ENCODE data around the gene PAIP2. TPM values are rescaled to one million over a fixed set of nuclear protein-coding genes. Genes with fewer than 3 reads are reported as not detected.
A peak's percentile ranks its signal among the peaks of the same experiment; 100 is the strongest.
"Not testable (repeated sequence)": the region's sequence is repeated elsewhere in the genome, so short reads cannot be mapped to it uniquely, and the experiment has no call there.

Gene PAIP2
- total RNA-seq, 2 donors from 2014 or later, result 28.0 to 47.5 TPM

GRCh38 chr5:139310715-139311186 lies 30.9 kb upstream of the PAIP2 start:
- intact Hi-C loops (cut with DNase I, micrococcal nuclease), result not testable (repeated sequence)
- peak; percentile 64 for ATAC-seq

GRCh38 chr5:139312075-139312474 lies 29.6 kb upstream of the PAIP2 start:
- DNase-seq, result no peak
- intact Hi-C loops (cut with DNase I, micrococcal nuclease), result no loop called here
- ATAC-seq, result no peak

More at GRCh38 chr5:139310715-139311186, 30.9 kb upstream of the PAIP2 start:
- not testable (repeated sequence) for DNase-seq

GRCh38 chr5:139314276-139314675 lies 27.4 kb upstream of the PAIP2 start:
- DNase-seq (no peak), ATAC-seq (no peak)

GRCh38 chr5:139315056-139315615 lies 26.5 kb upstream of the PAIP2 start:
- intact Hi-C loops (cut with DNase I, micrococcal nuclease), result no loop called here
- no peak for DNase-seq
- no peak for ATAC-seq

More at GRCh38 chr5:139314276-139314675, 27.4 kb upstream of the PAIP2 start:
- intact Hi-C loops (cut with DNase I, micrococcal nuclease), result no loop called here

- no peak for ATAC-seq
- intact Hi-C loops (cut with DNase I, micrococcal nuclease), result no loop called here
- no peak for DNase-seq
These were observed 5.8 kb upstream of the PAIP2 start for GRCh38 chr5:139335811-139336210.

GRCh38 chr5:139340051-139340450 lies 1.6 kb upstream of the PAIP2 start:
- no peak for ATAC-seq
- DNase-seq, result no peak
- intact Hi-C loops (cut with DNase I, micrococcal nuclease), result no loop called here

GRCh38 chr5:139341187-139341688 lies 416 bp upstream of the PAIP2 start:
- DNase-seq, result no peak
- intact Hi-C loops (cut with DNase I, micrococcal nuclease), result no loop called here
- ATAC-seq, result peak; percentile 2

GRCh38 chr5:139342423-139342723 lies 719 bp downstream of the PAIP2 start:
- DNase-seq (no peak), ATAC-seq (no peak)
- intact Hi-C loops (cut with DNase I, micrococcal nuclease), result no loop called here

GRCh38 chr5:139343476-139343875 lies 1.8 kb downstream of the PAIP2 start:
- no peak for DNase-seq
- no peak for ATAC-seq
- intact Hi-C loops (cut with DNase I, micrococcal nuclease), result no loop called here

GRCh38 chr5:139344177-139344576 lies 2.5 kb downstream of the PAIP2 start:
- no peak for DNase-seq
- ATAC-seq, result no peak
- intact Hi-C loops (cut with DNase I, micrococcal nuclease), result no loop called here

- ATAC-seq; DNase-seq; intact Hi-C loops (cut with DNase I, micrococcal nuclease): not testable (repeated sequence)
These were observed 3.8 kb downstream of the PAIP2 start for GRCh38 chr5:139345442-139345841.

GRCh38 chr5:139347863-139348262 lies 6.2 kb downstream of the PAIP2 start:
- DNase-seq, ATAC-seq: not testable (repeated sequence)

GRCh38 chr5:139354186-139354585 lies 12.5 kb downstream of the PAIP2 start:
- ATAC-seq (no peak), DNase-seq (no peak)
- intact Hi-C loops (cut with DNase I, micrococcal nuclease), result no loop called here

More at GRCh38 chr5:139347863-139348262, 6.2 kb downstream of the PAIP2 start:
- intact Hi-C loops (cut with DNase I, micrococcal nuclease), result not testable (repeated sequence)

GRCh38 chr5:139355900-139356299 lies 14.2 kb downstream of the PAIP2 start:
- intact Hi-C loops (cut with DNase I, micrococcal nuclease); ATAC-seq; DNase-seq: not testable (repeated sequence)

GRCh38 chr5:139358064-139358463 lies 16.4 kb downstream of the PAIP2 start:
- DNase-seq, result no peak
- no peak for ATAC-seq
- intact Hi-C loops (cut with DNase I, micrococcal nuclease), result no loop called here

- intact Hi-C loops (cut with DNase I, micrococcal nuclease), result no loop called here
- no peak for DNase-seq
- no peak for ATAC-seq
These were observed 18.7 kb downstream of the PAIP2 start for GRCh38 chr5:139360384-139360783.

- intact Hi-C loops (cut with DNase I, micrococcal nuclease), result no loop called here
- DNase-seq (no peak), ATAC-seq (no peak)
These were observed 20.3 kb downstream of the PAIP2 start for GRCh38 chr5:139361835-139362429.

- no peak for DNase-seq
- intact Hi-C loops (cut with DNase I, micrococcal nuclease), result no loop called here
- ATAC-seq, result peak; percentile 40
These were observed 22.3 kb downstream of the PAIP2 start for GRCh38 chr5:139363937-139364336.

- no peak for ATAC-seq
- intact Hi-C loops (cut with DNase I, micrococcal nuclease), result no loop called here
- no peak for DNase-seq
These were observed 22.8 kb downstream of the PAIP2 start for GRCh38 chr5:139364466-139364865.

- DNase-seq, result no peak
- no peak for ATAC-seq
- intact Hi-C loops (cut with DNase I, micrococcal nuclease), result no loop called here
These were observed 27.0 kb downstream of the PAIP2 start for GRCh38 chr5:139368613-139369012.

GRCh38 chr5:139369181-139369580 lies 27.5 kb downstream of the PAIP2 start:
- intact Hi-C loops (cut with DNase I, micrococcal nuclease), result no loop called here
- DNase-seq (no peak), ATAC-seq (no peak)
